ENCODE results near the gene CYFIP2.

DNA sequence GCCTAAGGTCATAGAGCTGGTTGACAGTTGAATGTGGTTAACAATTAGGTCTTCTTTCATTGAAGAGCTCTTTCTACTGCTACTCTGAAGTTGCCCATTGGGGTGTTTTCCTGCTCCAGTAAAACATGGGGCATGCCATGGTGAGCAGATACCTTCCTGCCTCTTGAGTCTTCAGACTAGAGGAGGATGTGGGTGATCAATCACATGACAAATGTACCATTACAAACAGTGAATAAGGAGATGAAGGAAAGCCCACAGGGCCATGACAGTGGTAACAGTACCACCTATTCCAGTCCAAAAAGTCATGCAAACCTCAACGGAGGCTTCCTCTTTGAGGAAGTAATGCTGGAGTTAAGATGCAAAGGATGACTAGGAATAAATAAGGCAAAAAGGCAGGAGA, 73.5 kb downstream of the CYFIP2 start:
- TF ChIP-seq, protein P1, sequence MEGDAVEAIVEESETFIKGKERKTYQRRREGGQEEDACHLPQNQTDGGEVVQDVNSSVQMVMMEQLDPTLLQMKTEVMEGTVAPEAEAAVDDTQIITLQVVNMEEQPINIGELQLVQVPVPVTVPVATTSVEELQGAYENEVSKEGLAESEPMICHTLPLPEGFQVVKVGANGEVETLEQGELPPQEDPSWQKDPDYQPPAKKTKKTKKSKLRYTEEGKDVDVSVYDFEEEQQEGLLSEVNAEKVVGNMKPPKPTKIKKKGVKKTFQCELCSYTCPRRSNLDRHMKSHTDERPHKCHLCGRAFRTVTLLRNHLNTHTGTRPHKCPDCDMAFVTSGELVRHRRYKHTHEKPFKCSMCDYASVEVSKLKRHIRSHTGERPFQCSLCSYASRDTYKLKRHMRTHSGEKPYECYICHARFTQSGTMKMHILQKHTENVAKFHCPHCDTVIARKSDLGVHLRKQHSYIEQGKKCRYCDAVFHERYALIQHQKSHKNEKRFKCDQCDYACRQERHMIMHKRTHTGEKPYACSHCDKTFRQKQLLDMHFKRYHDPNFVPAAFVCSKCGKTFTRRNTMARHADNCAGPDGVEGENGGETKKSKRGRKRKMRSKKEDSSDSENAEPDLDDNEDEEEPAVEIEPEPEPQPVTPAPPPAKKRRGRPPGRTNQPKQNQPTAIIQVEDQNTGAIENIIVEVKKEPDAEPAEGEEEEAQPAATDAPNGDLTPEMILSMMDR (IDR thresholded peaks at IDR 0.05; ENCODE audit: low read length) = no peak
- TF ChIP-seq EZH2 (IDR thresholded peaks at IDR 0.05; ENCODE audit: borderline replicate concordance, low read length) = no peak
